Neural progenitor cell (in vitro differentiated cells): ENCODE measurements around the gene BMF. TPM values are rescaled to one million over a fixed set of nuclear protein-coding genes. Genes with fewer than 3 reads are reported as not detected.

Source experiments
- DNase-seq: peaks from one replicate; pipeline ENCODE4 v3.0.0-alpha.2; 2016; ENCODE audit warnings: low spot score
- H2AFZ ChIP-seq: fragments of 200-600 bp; sonication (generic); replicated peaks from 2 replicates; pipeline ENCODE4 v1.6.1; 2016; ENCODE audit warnings: antibody characterized with exemption
- H3F3A ChIP-seq: fragments of 200-600 bp; sonication (generic); 2 replicates; pipeline ENCODE4 v1.6.1; 2016; ENCODE audit warnings: antibody characterized with exemption, low read depth
- H3K27ac ChIP-seq: fragments of 200-600 bp; sonication (generic); 2 replicates; pipeline ENCODE4 v1.5.1; 2016; ENCODE audit warnings: mild to moderate bottlenecking
- H3K27me3 ChIP-seq: fragments of 200-600 bp; sonication (generic); 2 replicates; pipeline ENCODE4 v1.6.1; 2016; ENCODE audit warnings: mild to moderate bottlenecking, moderate library complexity
- H3K36me3 ChIP-seq: fragments of 200-600 bp; sonication (generic); 2 replicates; pipeline ENCODE4 v1.5.1; 2016
- H3K4me1 ChIP-seq: fragments of 200-600 bp; sonication (generic); 2 replicates; pipeline ENCODE4 v1.6.1; 2016; ENCODE audit warnings: mixed run types
- H3K4me2 ChIP-seq: fragments of 200-600 bp; sonication (generic); 2 replicates; pipeline ENCODE4 v1.6.1; 2016
- H3K4me3 ChIP-seq: fragments of 200-600 bp; sonication (generic); 2 replicates; pipeline ENCODE4 v1.5.1; 2016
- H3K79me2 ChIP-seq: fragments of 200-600 bp; sonication (generic); 2 replicates; pipeline ENCODE4 v1.6.1; 2016; ENCODE audit warnings: low read depth
- H3K9ac ChIP-seq: fragments of 200-600 bp; sonication (generic); 2 replicates; pipeline ENCODE4 v1.6.1; 2016
- H3K9me3 ChIP-seq: fragments of 200-600 bp; sonication (generic); 2 replicates; pipeline ENCODE4 v1.5.1; 2016; ENCODE audit warnings: low read depth
- H4K20me1 ChIP-seq: fragments of 200-600 bp; sonication (generic); 2 replicates; pipeline ENCODE4 v1.6.1; 2016; ENCODE audit warnings: low read depth
- H3K27ac Mint-ChIP-seq: 3 replicates; pipeline ENCODE4 v1.8.0; 2021; ENCODE audit warnings: mixed read lengths
- H3K27me3 Mint-ChIP-seq: 2 replicates; pipeline ENCODE4 v1.8.0; 2022; ENCODE audit warnings: low read depth, mild to moderate bottlenecking, inconsistent platforms, moderate library complexity, mixed read lengths; ENCODE audit not compliant: insufficient read depth
- H3K36me3 Mint-ChIP-seq: 3 replicates; pipeline ENCODE4 v1.8.0; 2021; ENCODE audit warnings: mixed read lengths
- H3K4me1 Mint-ChIP-seq: 3 replicates; pipeline ENCODE4 v1.8.0; 2021; ENCODE audit warnings: mixed read lengths
- H3K4me3 Mint-ChIP-seq: 3 replicates; pipeline ENCODE4 v1.8.0; 2021; ENCODE audit warnings: mild to moderate bottlenecking, moderate library complexity, mixed read lengths
- H3K9me3 Mint-ChIP-seq: 3 replicates; pipeline ENCODE4 v1.8.0; 2020; ENCODE audit warnings: mixed read lengths
- CTCF ChIP-seq: fragments of 200-600 bp; sonication (generic); IDR thresholded peaks from 2 replicates; pipeline ENCODE4 v1.5.1; 2017; ENCODE audit warnings: antibody characterized with exemption, mild to moderate bottlenecking
- EZH2 ChIP-seq: fragments of 200-600 bp; sonication (generic); IDR thresholded peaks from 2 replicates; pipeline ENCODE4 v1.6.1; 2017; ENCODE audit warnings: antibody characterized with exemption, mild to moderate bottlenecking, moderate library complexity
- EZH2phosphoT487 ChIP-seq: fragments of 200-600 bp; sonication (generic); IDR thresholded peaks from 2 replicates; pipeline ENCODE4 v1.6.1; 2017; ENCODE audit warnings: antibody characterized with exemption
- total RNA-seq: library from RNA; depleted of rRNA; stranded (reverse); fragments of >200 nt; gene quantifications from 2 replicates; pipeline ENCODE4 v1.2.3, GENCODE V29; 2015; ENCODE audit warnings: low replicate concordance

The BMF gene
- total RNA-seq, 1 donor from 2014 or later: 8.0 TPM

- no peak overlapping the region for H3K9ac ChIP-seq
- H3K4me1 ChIP-seq: peaks cover 26% of the 10 kb centered on the region
- no peaks in the 10 kb centered on the region for H3K9me3 ChIP-seq
- no peak overlapping the region for H3K4me3 ChIP-seq
- H3K4me1 Mint-ChIP-seq: peaks cover 25% of the 10 kb centered on the region
- no peak overlapping the region for H3K27ac Mint-ChIP-seq
- H3K9me3 Mint-ChIP-seq: no peaks in the 10 kb centered on the region
- TF ChIP-seq CTCF (no peak), EZH2phosphoT487 (no peak), EZH2 (no peak)
- H3K36me3 Mint-ChIP-seq: no peaks in the 10 kb centered on the region
- no peaks in the 10 kb centered on the region for H3K36me3 ChIP-seq
- H3K27ac ChIP-seq: no peak overlapping the region
- peaks cover 6% of the 10 kb centered on the region for H3K27me3 Mint-ChIP-seq
- H3K79me2 ChIP-seq: no peaks in the 10 kb centered on the region
- no peak overlapping the region for H3K4me2 ChIP-seq
- no peaks in the 10 kb centered on the region for H3K27me3 ChIP-seq
- peaks cover 2% of the 10 kb centered on the region for H4K20me1 ChIP-seq
- peaks cover 12% of the 10 kb centered on the region for H3F3A ChIP-seq
- DNase-seq: no peak
- no peak overlapping the region for H2AFZ ChIP-seq
- no peak overlapping the region for H3K4me3 Mint-ChIP-seq
These were observed 44.3 kb downstream of the BMF start for GRCh38 chr15:40064231-40064894.

GRCh38 chr15:40063563-40064011 lies 45.1 kb downstream of the BMF start:
- Histone ChIP-seq H3K4me3 (no peak overlapping the region), H3K9me3 (no peaks in the 10 kb centered on the region), H3K27me3 (no peaks in the 10 kb centered on the region), H3K36me3 (no peaks in the 10 kb centered on the region), H2AFZ (no peak overlapping the region), H3F3A (peaks cover 6% of the 10 kb centered on the region), H3K79me2 (no peaks in the 10 kb centered on the region), H3K27ac (no peak overlapping the region), H4K20me1 (no peaks in the 10 kb centered on the region), H3K9ac (no peak overlapping the region), H3K4me1 (peaks cover 18% of the 10 kb centered on the region), H3K4me2 (no peak overlapping the region)
- Mint-ChIP-seq H3K4me1 (peaks cover 22% of the 10 kb centered on the region), H3K9me3 (no peaks in the 10 kb centered on the region), H3K27ac (no peak overlapping the region), H3K36me3 (no peaks in the 10 kb centered on the region), H3K27me3 (peaks cover 6% of the 10 kb centered on the region), H3K4me3 (no peak overlapping the region)
- TF ChIP-seq CTCF: no peak
- TF ChIP-seq EZH2: no peak
- TF ChIP-seq EZH2phosphoT487: no peak
- DNase-seq: no peak

GRCh38 chr15:40062816-40063562 lies 45.7 kb downstream of the BMF start:
- Mint-ChIP-seq H3K9me3 (no peaks in the 10 kb centered on the region), H3K27ac (no peak overlapping the region), H3K4me3 (no peak overlapping the region), H3K27me3 (peaks cover 5% of the 10 kb centered on the region), H3K36me3 (no peaks in the 10 kb centered on the region), H3K4me1 (peaks cover 20% of the 10 kb centered on the region)
- H3K9me3 ChIP-seq: no peaks in the 10 kb centered on the region
- TF ChIP-seq EZH2 (no peak), EZH2phosphoT487 (no peak), CTCF (no peak)
- peak; percentile 38 for DNase-seq
- H4K20me1 ChIP-seq: no peaks in the 10 kb centered on the region
- no peaks in the 10 kb centered on the region for H3K27me3 ChIP-seq
- no peak overlapping the region for H2AFZ ChIP-seq
- H3K9ac ChIP-seq: no peak overlapping the region
- no peak overlapping the region for H3K4me2 ChIP-seq
- no peak overlapping the region for H3K27ac ChIP-seq
- H3K79me2 ChIP-seq: no peaks in the 10 kb centered on the region
- H3K36me3 ChIP-seq: no peaks in the 10 kb centered on the region
- peaks cover 12% of the 10 kb centered on the region for H3K4me1 ChIP-seq
- no peak overlapping the region for H3K4me3 ChIP-seq
- H3F3A ChIP-seq: no peaks in the 10 kb centered on the region
